SK-N-SH (cell line): ENCODE results near the gene SLC7A6. TPM values are rescaled to one million over a fixed set of nuclear protein-coding genes. Genes with fewer than 3 reads are reported as not detected.
A peak's percentile ranks its signal among the peaks of the same experiment; 100 is the strongest.

Experiments used
- CTCF ChIA-PET: fragments of 300-600, 350-600 bp; formaldehyde crosslinking; extraction: SDS; loops from one replicate; lab custom pipeline; 2021; lab: Yijun Ruan, JAX
- POLR2A ChIA-PET: fragments of 350-600 bp; sonication (Branson Sonifier 250); formaldehyde crosslinking; extraction: SDS; loops from one replicate; lab custom pipeline; 2020; ENCODE audit warnings: antibody characterized with exemption, inconsistent platforms; lab: Yijun Ruan, JAX
- DNase-seq: peaks from one replicate; pipeline ENCODE4 v3.0.0; 2012
- H2AFZ ChIP-seq: fragments of 200-600 bp; sonication (generic); 2 replicates; pipeline ENCODE4 v1.8.1; 2016; ENCODE audit warnings: antibody characterized with exemption, mild to moderate bottlenecking, low read depth
- H3F3A ChIP-seq: fragments of 200-600 bp; sonication (generic); replicated peaks from 2 replicates; pipeline ENCODE3; 2016; ENCODE audit warnings: antibody characterized with exemption, mild to moderate bottlenecking; ENCODE audit not compliant: insufficient read depth
- H3K27ac ChIP-seq, 2 experiments: fragments of 200-500 bp in 1 of 2; fragments of 200-600 bp in 1 of 2; sonication (Bioruptor generic) in 1 of 2; sonication (generic), shearing (Covaris generic) in 1 of 2; 2 replicates each; pipeline versions ENCODE4 v1.5.1 to v1.6.1; 2014 to 2016; ENCODE audit warnings: low read depth in 2 of 2, inconsistent platforms in 1 of 2, low read length in 1 of 2, mild to moderate bottlenecking in 1 of 2, mixed read lengths in 1 of 2
- H3K27me3 ChIP-seq: fragments of 200-600 bp; sonication (generic), shearing (Covaris generic); 2 replicates; pipeline ENCODE4 v1.6.1; 2016; ENCODE audit warnings: mixed run types; ENCODE audit not compliant: insufficient read depth
- H3K36me3 ChIP-seq, 2 experiments: fragments of 200-500 bp in 1 of 2; fragments of 200-600 bp in 1 of 2; sonication (Bioruptor generic) in 1 of 2; sonication (generic) in 1 of 2; replicated peaks in 1 of 2; 2 replicates each; pipeline versions ENCODE3 to v1.5.1; 2014 to 2016; ENCODE audit warnings: low read length in 1 of 2, mild to moderate bottlenecking in 1 of 2; ENCODE audit not compliant: insufficient read depth in 2 of 2, control insufficient read depth in 1 of 2
- H3K4me1 ChIP-seq, 2 experiments: fragments of 200-500 bp in 1 of 2; fragments of 200-600 bp in 1 of 2; sonication (Bioruptor generic) in 1 of 2; sonication (generic), shearing (Covaris generic) in 1 of 2; 2 replicates each; pipeline versions ENCODE4 v1.5.1 to v1.6.1; 2014 to 2016; ENCODE audit warnings: low read depth in 1 of 2, low read length in 1 of 2, mixed run types in 1 of 2; ENCODE audit not compliant: insufficient read depth in 2 of 2, control insufficient read depth in 1 of 2
- H3K4me2 ChIP-seq: fragments of 200-600 bp; sonication (generic), shearing (Covaris generic); 2 replicates; pipeline ENCODE4 v1.6.1; 2017; ENCODE audit warnings: mixed run types
- H3K4me3 ChIP-seq, 2 experiments: fragments of 200-500 bp in 1 of 2; fragments of 200-600 bp in 1 of 2; sonication (Bioruptor generic) in 1 of 2; sonication (generic), shearing (Covaris generic) in 1 of 2; 2 replicates each; pipeline versions ENCODE4 v1.5.1 to v1.8.1; 2014 to 2016; ENCODE audit warnings: low read depth in 2 of 2, inconsistent platforms in 1 of 2, low read length in 1 of 2, mild to moderate bottlenecking in 1 of 2, mixed read lengths in 1 of 2, moderate library complexity in 1 of 2
- H3K79me2 ChIP-seq: fragments of 200-600 bp; sonication (generic); 2 replicates; pipeline ENCODE4 v1.8.1; 2017; ENCODE audit warnings: mild to moderate bottlenecking; ENCODE audit not compliant: insufficient read depth
- H3K9ac ChIP-seq: fragments of 200-600 bp; sonication (generic); 2 replicates; pipeline ENCODE4 v1.6.1; 2017; ENCODE audit warnings: mixed run types
- H3K9me2 ChIP-seq: fragments of 200-600 bp; sonication (generic); 2 replicates; pipeline ENCODE4 v1.6.1; 2017; ENCODE audit warnings: mixed run types
- H3K9me3 ChIP-seq: fragments of 200-600 bp; sonication (generic); 2 replicates; pipeline ENCODE4 v1.6.1; 2017; ENCODE audit warnings: mixed run types, mild to moderate bottlenecking, moderate library complexity
- H4K20me1 ChIP-seq: fragments of 200-600 bp; sonication (generic); 2 replicates; pipeline ENCODE4 v1.6.1; 2017; ENCODE audit warnings: mild to moderate bottlenecking, mixed run types; ENCODE audit not compliant: insufficient read depth
- CHD2 ChIP-seq: fragments of 150-350 bp; IDR thresholded peaks from 2 replicates; pipeline ENCODE4 v1.6.1; 2018; ENCODE audit warnings: low read length; ENCODE audit not compliant: partially characterized antibody
- EP300 ChIP-seq, 2 experiments: IDR thresholded peaks; 2 replicates each; pipeline versions ENCODE4 v1.4.0 to v1.6.1; 2012; ENCODE audit warnings: borderline replicate concordance in 1 of 2, low read depth in 1 of 2, low read length in 1 of 2
- EZH2phosphoT487 ChIP-seq: fragments of 200-600 bp; sonication (generic); IDR thresholded peaks from 2 replicates; pipeline ENCODE4 v1.6.1; 2017; ENCODE audit warnings: low read depth, mixed run types, mild to moderate bottlenecking, antibody characterized with exemption, moderate library complexity, borderline replicate concordance
- FOSL2 ChIP-seq: IDR thresholded peaks from 2 replicates; pipeline ENCODE4 v1.4.0; 2012; ENCODE audit warnings: low read depth, mild to moderate bottlenecking, moderate library complexity, borderline replicate concordance
- FOXM1 ChIP-seq: IDR thresholded peaks from 2 replicates; pipeline ENCODE4 v1.4.0; 2012; ENCODE audit warnings: low read depth, mild to moderate bottlenecking
- GATA2 ChIP-seq: sonication (generic); formaldehyde crosslinking; IDR thresholded peaks from 2 replicates; pipeline ENCODE4 v1.5.0; 2020; ENCODE audit warnings: mild to moderate bottlenecking, missing genetic modification reagents
- MAX ChIP-seq: IDR thresholded peaks from 2 replicates; pipeline ENCODE4 v1.4.0; 2012; ENCODE audit warnings: low read depth
- MEF2A ChIP-seq: IDR thresholded peaks from 2 replicates; pipeline ENCODE4 v1.4.0; 2012; ENCODE audit warnings: low read depth, borderline replicate concordance
- MXI1 ChIP-seq: IDR thresholded peaks from 2 replicates; pipeline ENCODE4 v1.6.1; 2012; ENCODE audit warnings: mild to moderate bottlenecking, low read depth, low read length, improper control_type of control experiment
- NFIC ChIP-seq: IDR thresholded peaks from 2 replicates; pipeline ENCODE4 v1.4.0; 2012; ENCODE audit warnings: borderline replicate concordance
- NRF1 ChIP-seq: IDR thresholded peaks from 2 replicates; pipeline ENCODE4 v1.6.1; 2012; ENCODE audit warnings: low read depth, mild to moderate bottlenecking, low read length
- POLR2AphosphoS5 ChIP-seq: IDR thresholded peaks from 2 replicates; pipeline ENCODE4 v1.6.1; 2012; ENCODE audit warnings: low read depth, low read length
- RCOR1 ChIP-seq: fragments of 150-350 bp; IDR thresholded peaks from 2 replicates; pipeline ENCODE4 v1.6.1; 2017; ENCODE audit warnings: antibody characterized with exemption, low read length
- RFX5 ChIP-seq: IDR thresholded peaks from 2 replicates; pipeline ENCODE4 v1.6.1; 2012; ENCODE audit warnings: mild to moderate bottlenecking, improper control_type of control experiment, low read length
- RXRA ChIP-seq: IDR thresholded peaks from 2 replicates; pipeline ENCODE4 v1.4.0; 2012; ENCODE audit warnings: low read depth, mild to moderate bottlenecking, borderline replicate concordance
- SMC3 ChIP-seq: IDR thresholded peaks from 2 replicates; pipeline ENCODE4 v1.6.1; 2012; ENCODE audit warnings: low read depth, low read length, improper control_type of control experiment
- TAF1 ChIP-seq: IDR thresholded peaks from 2 replicates; pipeline ENCODE4 v1.6.1; 2012; ENCODE audit warnings: low read depth, mild to moderate bottlenecking, low read length, moderate library complexity, borderline replicate concordance
- TEAD4 ChIP-seq: IDR thresholded peaks from 2 replicates; pipeline ENCODE4 v1.4.0; 2012; ENCODE audit warnings: mild to moderate bottlenecking, borderline replicate concordance; ENCODE audit not compliant: insufficient read depth
- WGBS: methylation state at CpG from one replicate; pipeline ENCODE4 v1.1.6; 2017; ENCODE audit warnings: low lambda C conversion rate; 5-methylcytosine and 5-hydroxymethylcytosine counted together
- polyA plus RNA-seq, 3 experiments: library from polyadenylated mRNA; depleted of rRNA; stranded (reverse); fragments of >200 nt; gene quantifications; 2 replicates each; pipeline ENCODE4 v1.2.3, GENCODE V29; 2012
- TF ChIP-seq, protein P1 (sequence below): IDR thresholded peaks from 2 replicates; pipeline ENCODE4 v1.6.1; 2012; ENCODE audit warnings: mild to moderate bottlenecking, low read depth, low read length, moderate library complexity
- TF ChIP-seq, protein P2 (sequence below): IDR thresholded peaks from 2 replicates; pipeline ENCODE4; 2012
- TF ChIP-seq, protein P3 (sequence below): fragments of 150-350 bp; IDR thresholded peaks from 2 replicates; pipeline ENCODE4 v1.6.1; 2017; ENCODE audit warnings: antibody characterized with exemption, low read length, low read depth, borderline replicate concordance
- TF ChIP-seq, protein P4 (sequence below): fragments of 150-350 bp; IDR thresholded peaks from 2 replicates; pipeline ENCODE4 v1.6.1; 2016; ENCODE audit warnings: mild to moderate bottlenecking, low read depth, low read length

SLC7A6 gene
- polyA plus RNA-seq (2012; rRNA removed) = 19.0 and 37.3 TPM in 2 replicates
- polyA plus RNA-seq (2012; cell fraction: cytosol; rRNA removed) = 12.8 and 13.7 TPM in 2 replicates
- polyA plus RNA-seq (2012; cell fraction: nucleus; rRNA removed) = 71.5 and 122 TPM in 2 replicates

DNA sequence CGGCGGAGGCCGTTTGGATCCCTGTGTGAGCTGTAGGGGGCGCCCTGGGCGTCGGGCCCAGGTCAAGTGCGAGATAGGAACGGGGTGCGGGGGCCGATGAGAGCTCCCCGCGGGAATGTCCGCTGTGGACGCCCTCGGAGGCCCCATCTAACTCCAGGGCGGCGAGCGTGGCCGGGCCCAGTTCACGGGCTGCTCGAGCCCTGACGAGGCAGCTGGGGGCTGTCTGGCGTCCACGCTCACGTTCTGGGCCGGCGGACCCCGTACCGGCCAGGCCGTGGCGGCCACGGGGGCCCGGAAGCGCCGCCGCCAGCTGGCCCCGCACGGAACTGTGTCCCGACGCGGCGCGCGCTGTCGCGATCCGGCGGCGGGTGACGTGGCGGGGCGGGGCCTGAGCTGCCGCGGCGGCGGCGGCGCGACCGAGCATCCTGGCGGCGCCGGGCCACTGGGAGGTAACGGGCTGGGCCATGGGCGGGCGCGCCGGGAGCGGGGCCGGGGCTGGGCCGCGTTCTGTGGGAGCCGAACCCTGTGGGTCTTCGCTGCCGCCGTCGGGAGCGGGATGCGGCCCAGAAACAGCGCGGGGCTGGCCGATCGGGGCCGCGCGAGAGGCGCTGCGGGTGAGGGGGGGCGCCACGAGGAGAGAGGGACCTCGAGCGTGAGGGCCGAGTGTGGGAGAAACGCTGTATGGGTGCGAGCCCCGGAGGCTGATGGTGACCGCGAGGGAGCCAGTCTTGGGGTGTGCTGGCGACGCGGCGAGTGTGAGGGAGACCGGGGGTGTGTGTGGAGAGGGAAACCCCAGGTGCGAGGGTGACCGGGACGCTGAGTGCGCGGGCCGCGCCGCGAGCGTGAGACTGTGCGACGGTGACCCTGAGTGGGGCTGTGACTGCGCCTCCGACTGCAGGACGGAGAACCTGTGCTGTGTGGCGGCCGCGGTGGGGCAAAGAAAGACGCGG is at the start of gene SLC7A6:
TSS of gene SLC7A6 (plus strand) at position 399 of the 950 bp plus-strand sequence. CDS start 10,201 bp downstream, outside the sequence.
- CTCF ChIA-PET = interaction anchor here (0.6 to 13.8 kb wide), 30 partner anchors 8 to 1400 kb away, joined by 3 to 355 read pairs (median 4); partner anchors contain the start of genes PLA2G15, PRMT7 and SLC7A6OS
- TF ChIP-seq RCOR1 = 0 out of 2 replicates have a peak, but pooled peaks have one; percentile 13
- TF ChIP-seq, protein P1, sequence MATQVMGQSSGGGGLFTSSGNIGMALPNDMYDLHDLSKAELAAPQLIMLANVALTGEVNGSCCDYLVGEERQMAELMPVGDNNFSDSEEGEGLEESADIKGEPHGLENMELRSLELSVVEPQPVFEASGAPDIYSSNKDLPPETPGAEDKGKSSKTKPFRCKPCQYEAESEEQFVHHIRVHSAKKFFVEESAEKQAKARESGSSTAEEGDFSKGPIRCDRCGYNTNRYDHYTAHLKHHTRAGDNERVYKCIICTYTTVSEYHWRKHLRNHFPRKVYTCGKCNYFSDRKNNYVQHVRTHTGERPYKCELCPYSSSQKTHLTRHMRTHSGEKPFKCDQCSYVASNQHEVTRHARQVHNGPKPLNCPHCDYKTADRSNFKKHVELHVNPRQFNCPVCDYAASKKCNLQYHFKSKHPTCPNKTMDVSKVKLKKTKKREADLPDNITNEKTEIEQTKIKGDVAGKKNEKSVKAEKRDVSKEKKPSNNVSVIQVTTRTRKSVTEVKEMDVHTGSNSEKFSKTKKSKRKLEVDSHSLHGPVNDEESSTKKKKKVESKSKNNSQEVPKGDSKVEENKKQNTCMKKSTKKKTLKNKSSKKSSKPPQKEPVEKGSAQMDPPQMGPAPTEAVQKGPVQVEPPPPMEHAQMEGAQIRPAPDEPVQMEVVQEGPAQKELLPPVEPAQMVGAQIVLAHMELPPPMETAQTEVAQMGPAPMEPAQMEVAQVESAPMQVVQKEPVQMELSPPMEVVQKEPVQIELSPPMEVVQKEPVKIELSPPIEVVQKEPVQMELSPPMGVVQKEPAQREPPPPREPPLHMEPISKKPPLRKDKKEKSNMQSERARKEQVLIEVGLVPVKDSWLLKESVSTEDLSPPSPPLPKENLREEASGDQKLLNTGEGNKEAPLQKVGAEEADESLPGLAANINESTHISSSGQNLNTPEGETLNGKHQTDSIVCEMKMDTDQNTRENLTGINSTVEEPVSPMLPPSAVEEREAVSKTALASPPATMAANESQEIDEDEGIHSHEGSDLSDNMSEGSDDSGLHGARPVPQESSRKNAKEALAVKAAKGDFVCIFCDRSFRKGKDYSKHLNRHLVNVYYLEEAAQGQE = no peak; the same call in 1 of the 2 replicates
- TF ChIP-seq NFIC = no peak
- TF ChIP-seq MAX = peak; percentile 87
- TF ChIP-seq CHD2 = no peak
- TF ChIP-seq, protein P2, sequence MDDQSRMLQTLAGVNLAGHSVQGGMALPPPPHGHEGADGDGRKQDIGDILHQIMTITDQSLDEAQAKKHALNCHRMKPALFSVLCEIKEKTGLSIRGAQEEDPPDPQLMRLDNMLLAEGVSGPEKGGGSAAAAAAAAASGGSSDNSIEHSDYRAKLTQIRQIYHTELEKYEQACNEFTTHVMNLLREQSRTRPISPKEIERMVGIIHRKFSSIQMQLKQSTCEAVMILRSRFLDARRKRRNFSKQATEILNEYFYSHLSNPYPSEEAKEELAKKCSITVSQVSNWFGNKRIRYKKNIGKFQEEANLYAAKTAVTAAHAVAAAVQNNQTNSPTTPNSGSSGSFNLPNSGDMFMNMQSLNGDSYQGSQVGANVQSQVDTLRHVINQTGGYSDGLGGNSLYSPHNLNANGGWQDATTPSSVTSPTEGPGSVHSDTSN = no peak
- TF ChIP-seq, protein P3, sequence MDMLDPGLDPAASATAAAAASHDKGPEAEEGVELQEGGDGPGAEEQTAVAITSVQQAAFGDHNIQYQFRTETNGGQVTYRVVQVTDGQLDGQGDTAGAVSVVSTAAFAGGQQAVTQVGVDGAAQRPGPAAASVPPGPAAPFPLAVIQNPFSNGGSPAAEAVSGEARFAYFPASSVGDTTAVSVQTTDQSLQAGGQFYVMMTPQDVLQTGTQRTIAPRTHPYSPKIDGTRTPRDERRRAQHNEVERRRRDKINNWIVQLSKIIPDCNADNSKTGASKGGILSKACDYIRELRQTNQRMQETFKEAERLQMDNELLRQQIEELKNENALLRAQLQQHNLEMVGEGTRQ = no peak
- no peak for TF ChIP-seq TEAD4
- no peak for TF ChIP-seq FOXM1
- peak; percentile 41; the same call in 1 of the 2 replicates for TF ChIP-seq POLR2AphosphoS5
- TF ChIP-seq RFX5 = no peak
- TF ChIP-seq, protein P4, sequence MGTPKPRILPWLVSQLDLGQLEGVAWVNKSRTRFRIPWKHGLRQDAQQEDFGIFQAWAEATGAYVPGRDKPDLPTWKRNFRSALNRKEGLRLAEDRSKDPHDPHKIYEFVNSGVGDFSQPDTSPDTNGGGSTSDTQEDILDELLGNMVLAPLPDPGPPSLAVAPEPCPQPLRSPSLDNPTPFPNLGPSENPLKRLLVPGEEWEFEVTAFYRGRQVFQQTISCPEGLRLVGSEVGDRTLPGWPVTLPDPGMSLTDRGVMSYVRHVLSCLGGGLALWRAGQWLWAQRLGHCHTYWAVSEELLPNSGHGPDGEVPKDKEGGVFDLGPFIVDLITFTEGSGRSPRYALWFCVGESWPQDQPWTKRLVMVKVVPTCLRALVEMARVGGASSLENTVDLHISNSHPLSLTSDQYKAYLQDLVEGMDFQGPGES = no peak
- TF ChIP-seq SMC3 = no peak
- TF ChIP-seq EZH2phosphoT487 = no peak
- peak in 1 of 2 experiments; percentile 23; a peak in 1 of 4 replicates for TF ChIP-seq EP300 (IDR thresholded peaks at IDR 0.05; ENCODE audit: borderline replicate concordance in 1 of 2, low read depth in 1 of 2, low read length in 1 of 2)
- TF ChIP-seq RXRA = no peak
- no peak for TF ChIP-seq FOSL2
- no peak for TF ChIP-seq GATA2
- TF ChIP-seq MEF2A = no peak
- no peak for TF ChIP-seq NRF1
- no peak; the same call in 1 of the 2 replicates for TF ChIP-seq MXI1
- no peak; the same call in 1 of the 2 replicates for TF ChIP-seq TAF1

More for the DNA sequence above, at the start of gene SLC7A6:
- H3K9me3 ChIP-seq = no peaks in the 10 kb centered on the region
- H3K9me2 ChIP-seq = no peaks in the 10 kb centered on the region
- POLR2A ChIA-PET = interaction anchor here (0.5 to 3.1 kb wide), 11 partner anchors 8 to 270 kb away, joined by 3 to 16 read pairs (median 3); partner anchors contain the start of genes NFATC3, PLA2G15, PRMT7 and SLC7A6OS
- peak within 1 kb of the TSS; percentile 91 for H3K4me2 ChIP-seq
- H3K9ac ChIP-seq = peak within 1 kb of the TSS; percentile 91
- peak within 1 kb of the TSS; percentile 87 to 89 for H3K27ac ChIP-seq
- H2AFZ ChIP-seq = peak within 1 kb of the TSS; percentile 77
- peaks cover 2% of the 10 kb centered on the region; the same call in 1 of the 2 replicates for H4K20me1 ChIP-seq
- H3K79me2 ChIP-seq = peaks cover 49% of the 10 kb centered on the region
- no peaks in the 10 kb centered on the region for H3K27me3 ChIP-seq
- peak; percentile 93 for DNase-seq
- H3K36me3 ChIP-seq = peaks cover 9 to 10% of the 10 kb centered on the region in 2 experiments
- peaks cover 0 to 4% of the 10 kb centered on the region in 2 experiments; a peak in 2 of 4 replicates for H3K4me1 ChIP-seq
- H3F3A ChIP-seq = peaks cover 22% of the 10 kb centered on the region
- WGBS = 2% methylated on average over 45 of the region's 123 CpGs
- peak within 1 kb of the TSS; percentile 65 to 80 for H3K4me3 ChIP-seq
